GM23338 (cell line): ENCODE measurements around the gene AP1S1. TPM values are rescaled to one million over a fixed set of nuclear protein-coding genes. Genes with fewer than 3 reads are reported as not detected.

Experiments
- ATAC-seq: fragments of 200-7000 bp; cut with Tn5 transposase; 3 replicates; pipeline ENCODE4 v1.9.1; 2020
- DNase-seq: peaks from one replicate; pipeline ENCODE4 v3.0.0-alpha.2; 2015; ENCODE audit warnings: low spot score
- H2AFZ ChIP-seq: fragments of 200-600 bp; sonication (generic); 2 replicates; pipeline ENCODE4 v1.8.0; 2016; ENCODE audit warnings: antibody characterized with exemption, mild to moderate bottlenecking, moderate library complexity
- H3F3A ChIP-seq: fragments of 200-600 bp; sonication (generic); replicated peaks from 2 replicates; pipeline ENCODE4 v1.8.0; 2017; ENCODE audit warnings: antibody characterized with exemption, mixed run types, low read depth
- H3K27ac ChIP-seq: fragments of 200-600 bp; sonication (generic); 2 replicates; pipeline ENCODE4 v1.6.1; 2016; ENCODE audit warnings: low read depth
- H3K27me3 ChIP-seq: fragments of 200-600 bp; sonication (generic); 2 replicates; pipeline ENCODE4 v1.8.0; 2016; ENCODE audit warnings: mild to moderate bottlenecking, mixed run types, moderate library complexity; ENCODE audit not compliant: insufficient read depth
- H3K36me3 ChIP-seq: fragments of 200-600 bp; sonication (generic); 2 replicates; pipeline ENCODE4 v1.8.0; 2016; ENCODE audit warnings: mild to moderate bottlenecking; ENCODE audit not compliant: insufficient read depth
- H3K4me1 ChIP-seq: fragments of 200-600 bp; sonication (generic); 2 replicates; pipeline ENCODE4 v1.8.0; 2016; ENCODE audit warnings: mild to moderate bottlenecking, moderate library complexity; ENCODE audit not compliant: insufficient read depth
- H3K4me2 ChIP-seq: fragments of 200-600 bp; sonication (generic); 2 replicates; pipeline ENCODE4 v1.7.1; 2017; ENCODE audit warnings: mixed run types
- H3K4me3 ChIP-seq: fragments of 200-600 bp; sonication (generic); 2 replicates; pipeline ENCODE4 v1.6.1; 2016; ENCODE audit warnings: mixed run types
- H3K79me2 ChIP-seq: fragments of 200-600 bp; sonication (generic); replicated peaks from 2 replicates; pipeline ENCODE4 v1.8.0; 2017; ENCODE audit warnings: mild to moderate bottlenecking; ENCODE audit not compliant: insufficient read depth
- H3K9me2 ChIP-seq: fragments of 200-600 bp; sonication (generic); 2 replicates; pipeline ENCODE4 v1.8.0; 2017; ENCODE audit not compliant: insufficient read depth
- H4K20me1 ChIP-seq: fragments of 200-600 bp; sonication (generic); replicated peaks from 2 replicates; pipeline ENCODE4 v1.8.0; 2017; ENCODE audit warnings: mild to moderate bottlenecking; ENCODE audit not compliant: insufficient read depth
- H3K27ac Mint-ChIP-seq: 2 replicates; pipeline ENCODE4 v1.8.0; 2020; ENCODE audit warnings: inconsistent platforms, mild to moderate bottlenecking, moderate library complexity, mixed read lengths
- H3K27me3 Mint-ChIP-seq: 3 replicates; pipeline ENCODE4 v1.8.0; 2022; ENCODE audit warnings: low read depth, mild to moderate bottlenecking, moderate library complexity, mixed read lengths, inconsistent platforms; ENCODE audit not compliant: insufficient read depth, poor library complexity
- H3K36me3 Mint-ChIP-seq: 3 replicates; pipeline ENCODE4 v1.8.0; 2021; ENCODE audit warnings: low read depth, mild to moderate bottlenecking, inconsistent platforms, moderate library complexity, mixed read lengths
- H3K4me1 Mint-ChIP-seq: 3 replicates; pipeline ENCODE4 v1.8.0; 2020; ENCODE audit warnings: mild to moderate bottlenecking, inconsistent platforms, mixed read lengths
- H3K4me3 Mint-ChIP-seq: 3 replicates; pipeline ENCODE4 v1.8.0; 2021; ENCODE audit warnings: moderate library complexity, mild to moderate bottlenecking, inconsistent platforms, mixed read lengths
- H3K9me3 Mint-ChIP-seq: 3 replicates; pipeline ENCODE4 v1.8.0; 2020; ENCODE audit warnings: moderate library complexity, mild to moderate bottlenecking, inconsistent platforms, mixed read lengths
- CREB1 ChIP-seq: fragments of 250-450 bp; sonication (Bioruptor Pico); IDR thresholded peaks from 2 replicates; pipeline ENCODE4 v1.5.0; 2020; ENCODE audit warnings: low read depth, mild to moderate bottlenecking, moderate library complexity
- ETS1 ChIP-seq: IDR thresholded peaks from 2 replicates; pipeline ENCODE4 v1.6.1; 2016; ENCODE audit warnings: antibody characterized with exemption
- EZH2 ChIP-seq: fragments of 200-600 bp; sonication (generic); IDR thresholded peaks from one replicate; pipeline ENCODE4 v1.8.0; 2017; ENCODE audit warnings: antibody characterized with exemption, mild to moderate bottlenecking, low read depth; ENCODE audit not compliant: unreplicated experiment
- EZH2phosphoT487 ChIP-seq: fragments of 200-600 bp; sonication (generic); IDR thresholded peaks from one replicate; pipeline ENCODE4 v1.8.1; 2018; ENCODE audit warnings: antibody characterized with exemption; ENCODE audit not compliant: unreplicated experiment
- JUNB ChIP-seq: IDR thresholded peaks from one replicate; pipeline ENCODE4 v1.6.1; 2016; ENCODE audit warnings: antibody characterized with exemption; ENCODE audit not compliant: unreplicated experiment
- NANOG ChIP-seq: IDR thresholded peaks from 2 replicates; pipeline ENCODE4 v1.6.1; 2016; ENCODE audit warnings: antibody characterized with exemption, borderline replicate concordance
- POLR2AphosphoS5 ChIP-seq: IDR thresholded peaks from 2 replicates; pipeline ENCODE4 v1.6.1; 2016; ENCODE audit warnings: antibody characterized with exemption, low read depth
- STAT1 ChIP-seq: IDR thresholded peaks from one replicate; pipeline ENCODE4 v1.6.1; 2016; ENCODE audit warnings: antibody characterized with exemption; ENCODE audit not compliant: unreplicated experiment
- ZNF114 ChIP-seq: fragments of 250-450 bp; sonication (Bioruptor Pico); IDR thresholded peaks from 2 replicates; pipeline ENCODE4 v1.5.0; 2020; ENCODE audit warnings: mild to moderate bottlenecking, moderate library complexity
- ZNF331 ChIP-seq: fragments of 250-450 bp; sonication (Bioruptor Pico); IDR thresholded peaks from 2 replicates; pipeline ENCODE4 v1.5.0; 2020; ENCODE audit warnings: low read depth, mild to moderate bottlenecking, moderate library complexity
- polyA plus RNA-seq: library from polyadenylated mRNA; unstranded; fragments of >200 nt; fragmentation: Nextera tagmentation; extraction: Ambion mirVana; gene quantifications from 2 replicates; pipeline ENCODE4 v1.2.1, GENCODE V29; 2016
- total RNA-seq: library from RNA; depleted of rRNA; stranded (reverse); fragments of >200 nt; shearing (Covaris generic); gene quantifications from 2 replicates; pipeline ENCODE4 v1.2.3, GENCODE V29; 2014
- TF ChIP-seq, protein P1 (sequence below): IDR thresholded peaks from one replicate; pipeline ENCODE4 v1.6.1; 2018; ENCODE audit warnings: antibody characterized with exemption; ENCODE audit not compliant: unreplicated experiment
- TF ChIP-seq, protein P2 (sequence below): fragments of 250-450 bp; sonication (Bioruptor Pico); IDR thresholded peaks from 2 replicates; pipeline ENCODE4 v1.5.0; 2020; ENCODE audit warnings: mild to moderate bottlenecking, moderate library complexity
- TF ChIP-seq, protein P3 (sequence below), 2 experiments: fragments of 200-600 bp in 1 of 2; sonication (generic) in 1 of 2; conservative IDR thresholded peaks; 2 replicates each; pipeline versions ENCODE4 v1.5.1 to v1.6.1; 2016 to 2017; ENCODE audit warnings: antibody characterized with exemption in 2 of 2, low read depth in 2 of 2, mild to moderate bottlenecking in 2 of 2, moderate library complexity in 1 of 2

AP1S1 gene
- total and polyA plus RNA-seq, 2 experiments from 2014 or later: 11.5 to 60.6 TPM

GRCh38 chr7:101140746-101141382, 13.4 kb upstream of the AP1S1 start:
- Mint-ChIP-seq H3K9me3 (no peaks in the 10 kb centered on the region), H3K4me3 (no peak overlapping the region)
- no peaks in the 10 kb centered on the region for H3K27me3 ChIP-seq

More at GRCh38 chr7:101140746-101141382, 13.4 kb upstream of the AP1S1 start:
- no peaks in the 10 kb centered on the region for H3K36me3 Mint-ChIP-seq
- no peak for ATAC-seq
- Histone ChIP-seq H3K4me3 (no peak overlapping the region), H3K4me1 (peaks cover 11% of the 10 kb centered on the region), H3K4me2 (no peak overlapping the region), H3K79me2 (no peaks in the 10 kb centered on the region), H3K9me2 (no peaks in the 10 kb centered on the region), H3K27ac (no peak overlapping the region), H4K20me1 (no peaks in the 10 kb centered on the region), H3K36me3 (no peaks in the 10 kb centered on the region), H3F3A (no peaks in the 10 kb centered on the region; the same call in 1 of the 2 replicates), H2AFZ (peak overlapping the region; percentile 80; the same call in 1 of the 2 replicates)
- H3K27me3 Mint-ChIP-seq: peaks cover 14% of the 10 kb centered on the region
- TF ChIP-seq EZH2 (no peak), ETS1 (no peak), ZNF114 (CRISPR knock-in tag) (no peak), NANOG (no peak), JUNB (no peak), CREB1 (CRISPR knock-in tag) (no peak), EZH2phosphoT487 (no peak), ZNF331 (CRISPR knock-in tag) (no peak), STAT1 (no peak), POLR2AphosphoS5 (no peak)
- TF ChIP-seq, protein P1, sequence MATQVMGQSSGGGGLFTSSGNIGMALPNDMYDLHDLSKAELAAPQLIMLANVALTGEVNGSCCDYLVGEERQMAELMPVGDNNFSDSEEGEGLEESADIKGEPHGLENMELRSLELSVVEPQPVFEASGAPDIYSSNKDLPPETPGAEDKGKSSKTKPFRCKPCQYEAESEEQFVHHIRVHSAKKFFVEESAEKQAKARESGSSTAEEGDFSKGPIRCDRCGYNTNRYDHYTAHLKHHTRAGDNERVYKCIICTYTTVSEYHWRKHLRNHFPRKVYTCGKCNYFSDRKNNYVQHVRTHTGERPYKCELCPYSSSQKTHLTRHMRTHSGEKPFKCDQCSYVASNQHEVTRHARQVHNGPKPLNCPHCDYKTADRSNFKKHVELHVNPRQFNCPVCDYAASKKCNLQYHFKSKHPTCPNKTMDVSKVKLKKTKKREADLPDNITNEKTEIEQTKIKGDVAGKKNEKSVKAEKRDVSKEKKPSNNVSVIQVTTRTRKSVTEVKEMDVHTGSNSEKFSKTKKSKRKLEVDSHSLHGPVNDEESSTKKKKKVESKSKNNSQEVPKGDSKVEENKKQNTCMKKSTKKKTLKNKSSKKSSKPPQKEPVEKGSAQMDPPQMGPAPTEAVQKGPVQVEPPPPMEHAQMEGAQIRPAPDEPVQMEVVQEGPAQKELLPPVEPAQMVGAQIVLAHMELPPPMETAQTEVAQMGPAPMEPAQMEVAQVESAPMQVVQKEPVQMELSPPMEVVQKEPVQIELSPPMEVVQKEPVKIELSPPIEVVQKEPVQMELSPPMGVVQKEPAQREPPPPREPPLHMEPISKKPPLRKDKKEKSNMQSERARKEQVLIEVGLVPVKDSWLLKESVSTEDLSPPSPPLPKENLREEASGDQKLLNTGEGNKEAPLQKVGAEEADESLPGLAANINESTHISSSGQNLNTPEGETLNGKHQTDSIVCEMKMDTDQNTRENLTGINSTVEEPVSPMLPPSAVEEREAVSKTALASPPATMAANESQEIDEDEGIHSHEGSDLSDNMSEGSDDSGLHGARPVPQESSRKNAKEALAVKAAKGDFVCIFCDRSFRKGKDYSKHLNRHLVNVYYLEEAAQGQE: no peak
- TF ChIP-seq, protein P2, sequence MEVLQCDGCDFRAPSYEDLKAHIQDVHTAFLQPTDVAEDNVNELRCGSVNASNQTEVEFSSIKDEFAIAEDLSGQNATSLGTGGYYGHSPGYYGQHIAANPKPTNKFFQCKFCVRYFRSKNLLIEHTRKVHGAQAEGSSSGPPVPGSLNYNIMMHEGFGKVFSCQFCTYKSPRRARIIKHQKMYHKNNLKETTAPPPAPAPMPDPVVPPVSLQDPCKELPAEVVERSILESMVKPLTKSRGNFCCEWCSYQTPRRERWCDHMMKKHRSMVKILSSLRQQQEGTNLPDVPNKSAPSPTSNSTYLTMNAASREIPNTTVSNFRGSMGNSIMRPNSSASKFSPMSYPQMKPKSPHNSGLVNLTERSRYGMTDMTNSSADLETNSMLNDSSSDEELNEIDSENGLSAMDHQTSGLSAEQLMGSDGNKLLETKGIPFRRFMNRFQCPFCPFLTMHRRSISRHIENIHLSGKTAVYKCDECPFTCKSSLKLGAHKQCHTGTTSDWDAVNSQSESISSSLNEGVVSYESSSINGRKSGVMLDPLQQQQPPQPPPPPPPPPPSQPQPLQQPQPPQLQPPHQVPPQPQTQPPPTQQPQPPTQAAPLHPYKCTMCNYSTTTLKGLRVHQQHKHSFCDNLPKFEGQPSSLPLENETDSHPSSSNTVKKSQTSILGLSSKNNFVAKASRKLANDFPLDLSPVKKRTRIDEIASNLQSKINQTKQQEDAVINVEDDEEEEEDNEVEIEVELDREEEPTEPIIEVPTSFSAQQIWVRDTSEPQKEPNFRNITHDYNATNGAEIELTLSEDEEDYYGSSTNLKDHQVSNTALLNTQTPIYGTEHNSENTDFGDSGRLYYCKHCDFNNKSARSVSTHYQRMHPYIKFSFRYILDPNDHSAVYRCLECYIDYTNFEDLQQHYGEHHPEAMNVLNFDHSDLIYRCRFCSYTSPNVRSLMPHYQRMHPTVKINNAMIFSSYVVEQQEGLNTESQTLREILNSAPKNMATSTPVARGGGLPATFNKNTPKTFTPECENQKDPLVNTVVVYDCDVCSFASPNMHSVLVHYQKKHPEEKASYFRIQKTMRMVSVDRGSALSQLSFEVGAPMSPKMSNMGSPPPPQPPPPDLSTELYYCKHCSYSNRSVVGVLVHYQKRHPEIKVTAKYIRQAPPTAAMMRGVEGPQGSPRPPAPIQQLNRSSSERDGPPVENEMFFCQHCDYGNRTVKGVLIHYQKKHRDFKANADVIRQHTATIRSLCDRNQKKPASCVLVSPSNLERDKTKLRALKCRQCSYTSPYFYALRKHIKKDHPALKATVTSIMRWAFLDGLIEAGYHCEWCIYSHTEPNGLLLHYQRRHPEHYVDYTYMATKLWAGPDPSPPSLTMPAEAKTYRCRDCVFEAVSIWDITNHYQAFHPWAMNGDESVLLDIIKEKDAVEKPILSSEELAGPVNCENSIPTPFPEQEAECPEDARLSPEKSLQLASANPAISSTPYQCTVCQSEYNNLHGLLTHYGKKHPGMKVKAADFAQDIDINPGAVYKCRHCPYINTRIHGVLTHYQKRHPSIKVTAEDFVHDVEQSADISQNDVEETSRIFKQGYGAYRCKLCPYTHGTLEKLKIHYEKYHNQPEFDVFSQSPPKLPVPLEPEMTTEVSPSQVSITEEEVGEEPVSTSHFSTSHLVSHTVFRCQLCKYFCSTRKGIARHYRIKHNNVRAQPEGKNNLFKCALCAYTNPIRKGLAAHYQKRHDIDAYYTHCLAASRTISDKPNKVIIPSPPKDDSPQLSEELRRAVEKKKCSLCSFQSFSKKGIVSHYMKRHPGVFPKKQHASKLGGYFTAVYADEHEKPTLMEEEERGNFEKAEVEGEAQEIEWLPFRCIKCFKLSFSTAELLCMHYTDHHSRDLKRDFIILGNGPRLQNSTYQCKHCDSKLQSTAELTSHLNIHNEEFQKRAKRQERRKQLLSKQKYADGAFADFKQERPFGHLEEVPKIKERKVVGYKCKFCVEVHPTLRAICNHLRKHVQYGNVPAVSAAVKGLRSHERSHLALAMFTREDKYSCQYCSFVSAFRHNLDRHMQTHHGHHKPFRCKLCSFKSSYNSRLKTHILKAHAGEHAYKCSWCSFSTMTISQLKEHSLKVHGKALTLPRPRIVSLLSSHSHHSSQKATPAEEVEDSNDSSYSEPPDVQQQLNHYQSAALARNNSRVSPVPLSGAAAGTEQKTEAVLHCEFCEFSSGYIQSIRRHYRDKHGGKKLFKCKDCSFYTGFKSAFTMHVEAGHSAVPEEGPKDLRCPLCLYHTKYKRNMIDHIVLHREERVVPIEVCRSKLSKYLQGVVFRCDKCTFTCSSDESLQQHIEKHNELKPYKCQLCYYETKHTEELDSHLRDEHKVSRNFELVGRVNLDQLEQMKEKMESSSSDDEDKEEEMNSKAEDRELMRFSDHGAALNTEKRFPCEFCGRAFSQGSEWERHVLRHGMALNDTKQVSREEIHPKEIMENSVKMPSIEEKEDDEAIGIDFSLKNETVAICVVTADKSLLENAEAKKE (CRISPR knock-in tag): no peak
- TF ChIP-seq, protein P3, sequence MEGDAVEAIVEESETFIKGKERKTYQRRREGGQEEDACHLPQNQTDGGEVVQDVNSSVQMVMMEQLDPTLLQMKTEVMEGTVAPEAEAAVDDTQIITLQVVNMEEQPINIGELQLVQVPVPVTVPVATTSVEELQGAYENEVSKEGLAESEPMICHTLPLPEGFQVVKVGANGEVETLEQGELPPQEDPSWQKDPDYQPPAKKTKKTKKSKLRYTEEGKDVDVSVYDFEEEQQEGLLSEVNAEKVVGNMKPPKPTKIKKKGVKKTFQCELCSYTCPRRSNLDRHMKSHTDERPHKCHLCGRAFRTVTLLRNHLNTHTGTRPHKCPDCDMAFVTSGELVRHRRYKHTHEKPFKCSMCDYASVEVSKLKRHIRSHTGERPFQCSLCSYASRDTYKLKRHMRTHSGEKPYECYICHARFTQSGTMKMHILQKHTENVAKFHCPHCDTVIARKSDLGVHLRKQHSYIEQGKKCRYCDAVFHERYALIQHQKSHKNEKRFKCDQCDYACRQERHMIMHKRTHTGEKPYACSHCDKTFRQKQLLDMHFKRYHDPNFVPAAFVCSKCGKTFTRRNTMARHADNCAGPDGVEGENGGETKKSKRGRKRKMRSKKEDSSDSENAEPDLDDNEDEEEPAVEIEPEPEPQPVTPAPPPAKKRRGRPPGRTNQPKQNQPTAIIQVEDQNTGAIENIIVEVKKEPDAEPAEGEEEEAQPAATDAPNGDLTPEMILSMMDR (conservative IDR thresholded peaks at IDR 0.05; ENCODE audit: low read depth in 2 of 2): no peak
- no peak for DNase-seq
- no peak overlapping the region for H3K27ac Mint-ChIP-seq
- peaks cover 12% of the 10 kb centered on the region for H3K4me1 Mint-ChIP-seq
